Measurements from ENCODE around the gene CXCL13.
"Not testable (repeated sequence)": the region's sequence is repeated elsewhere in the genome, so short reads cannot be mapped to it uniquely, and the experiment has no call there.

Gene CXCL13

DNA sequence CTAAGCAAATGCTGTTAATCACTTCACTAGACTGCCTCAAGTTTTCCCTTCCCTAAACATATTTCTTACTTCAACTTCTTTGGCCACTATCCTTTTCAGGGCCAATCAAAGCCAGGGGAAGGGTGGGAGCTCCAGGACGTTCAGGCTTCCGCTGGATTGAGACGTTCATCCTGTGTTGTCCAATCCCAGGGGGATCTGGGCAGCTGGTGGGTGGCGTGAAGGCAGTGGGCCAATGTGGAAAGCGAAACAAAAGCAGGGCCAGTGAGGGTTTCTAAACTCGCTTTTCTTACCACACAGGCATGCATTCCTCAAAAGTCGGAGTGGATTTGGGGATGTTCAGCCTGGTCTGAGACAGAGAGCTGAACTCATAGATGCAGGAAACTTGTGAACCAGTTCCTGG lies 7.6 kb downstream of the CXCL13 start:
- DNase-seq = no peak

DNA sequence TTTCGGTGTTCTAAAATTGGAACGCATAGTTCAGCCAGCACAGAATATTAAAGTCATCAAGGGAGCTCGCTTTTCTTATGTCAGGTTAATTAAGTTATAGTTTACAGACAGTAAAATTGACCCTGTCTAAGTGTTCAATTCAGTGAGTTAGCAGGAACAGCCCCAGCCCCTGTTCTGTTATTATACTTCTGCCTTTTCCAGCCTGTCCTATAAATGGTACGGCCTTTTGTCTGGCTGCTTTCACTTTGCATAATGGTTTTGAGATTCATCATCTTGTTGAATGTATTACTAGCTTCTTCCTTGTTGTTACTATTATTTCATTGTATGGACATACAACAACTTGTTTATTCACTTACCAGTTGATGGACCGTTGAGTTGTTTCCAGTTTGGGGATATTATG lies 9.5 kb downstream of the CXCL13 start:
- no peak for DNase-seq

DNA sequence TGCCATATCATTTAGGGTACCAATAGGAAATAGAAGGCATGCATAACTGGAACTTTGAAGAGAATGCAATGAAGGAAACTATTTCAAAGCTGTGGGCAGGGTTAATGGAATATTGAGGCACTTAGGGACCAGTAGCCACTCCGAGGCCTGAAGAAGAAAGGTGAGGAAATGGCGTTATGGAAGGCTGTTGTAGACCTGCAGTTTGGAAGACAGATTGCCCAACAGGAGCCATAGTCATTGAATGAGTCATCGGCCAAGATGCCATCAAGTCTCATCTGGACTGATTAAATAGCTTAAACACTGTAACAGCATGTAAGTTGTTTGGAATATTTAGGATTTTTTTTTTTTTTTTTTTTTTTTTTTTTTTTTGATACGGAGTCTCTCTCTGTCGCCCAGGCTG lies 11.6 kb downstream of the CXCL13 start:
- no peak for DNase-seq

DNA sequence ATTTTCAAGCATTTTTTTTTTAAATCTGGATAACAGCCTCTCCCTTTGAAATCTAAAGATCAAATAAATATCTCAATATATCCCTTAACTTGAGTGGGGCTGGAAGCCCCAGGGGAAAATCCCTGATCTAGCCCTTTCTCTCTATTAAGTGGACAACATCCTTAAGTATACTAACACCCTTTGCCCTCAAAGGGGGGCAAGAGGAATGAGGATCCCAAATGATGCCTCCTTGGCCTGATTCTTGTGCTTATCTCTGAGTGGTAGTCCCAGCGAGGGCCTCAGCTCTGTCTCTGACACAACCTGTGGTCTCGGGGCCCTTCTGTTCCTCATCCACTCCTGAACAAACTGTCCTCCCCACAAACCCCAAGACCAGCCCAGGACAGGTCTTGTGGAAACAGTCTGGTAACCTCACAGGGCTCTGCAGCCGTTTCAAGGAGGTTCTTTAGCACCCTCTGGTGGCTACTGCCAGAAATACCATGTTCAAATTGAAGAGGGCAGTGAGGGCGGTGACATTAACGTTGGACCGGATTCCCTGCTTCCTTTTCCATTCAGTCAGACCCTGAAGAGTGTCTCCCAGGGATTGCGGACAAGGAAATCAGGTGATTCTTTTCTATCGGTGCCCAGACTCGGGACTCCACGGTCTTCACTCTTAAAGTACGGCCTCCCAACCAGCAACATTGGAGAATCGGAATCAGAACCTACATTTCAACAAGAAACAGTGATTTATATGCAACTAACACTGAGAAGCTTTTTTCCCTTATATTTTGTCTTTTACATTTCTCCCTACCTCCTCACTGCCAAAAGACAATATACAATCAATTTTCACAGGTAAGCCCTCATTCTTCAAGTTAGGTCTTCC lies 13.0 kb downstream of the CXCL13 start:
- peak; percentile 32 for DNase-seq

DNA sequence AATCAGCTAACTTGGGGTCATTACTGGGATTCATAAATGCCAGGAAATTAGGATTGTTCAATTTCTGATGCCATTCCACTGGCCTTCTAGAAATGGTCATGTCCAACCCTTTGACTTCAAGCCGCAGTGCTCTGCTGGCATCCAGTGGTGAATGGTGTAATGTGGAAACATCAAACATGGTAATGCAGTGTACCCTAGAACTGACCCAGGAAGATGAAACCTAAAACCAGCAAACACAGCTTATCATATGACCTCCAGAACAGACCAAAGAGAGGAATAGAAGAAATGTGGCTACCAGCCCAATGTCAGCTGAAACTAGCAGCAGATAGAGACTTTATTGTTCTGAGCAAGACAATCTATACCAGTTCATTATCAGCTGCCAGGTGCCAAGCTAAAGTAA lies 13.8 kb downstream of the CXCL13 start:
- no peak for DNase-seq

DNA sequence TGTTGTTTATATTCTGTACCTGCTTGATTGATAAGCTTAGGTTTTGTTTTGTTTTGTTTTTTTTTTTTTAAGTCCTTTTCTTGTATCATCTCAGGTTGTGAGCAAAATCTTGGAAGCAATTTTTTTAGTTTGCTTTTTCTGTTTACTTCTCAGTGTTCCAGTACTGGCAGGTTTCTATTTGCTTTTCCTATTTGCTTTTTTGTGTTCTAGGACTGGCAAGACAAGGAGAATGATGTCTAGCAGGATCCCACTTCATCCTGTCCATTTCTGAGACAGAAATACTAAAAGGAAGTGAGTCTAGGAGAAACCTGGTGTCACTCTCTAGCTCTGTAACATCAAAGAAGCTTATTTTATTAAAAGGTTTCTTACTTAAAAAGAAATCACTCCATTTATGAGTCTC lies 15.6 kb downstream of the CXCL13 start:
- DNase-seq = no peak

DNA sequence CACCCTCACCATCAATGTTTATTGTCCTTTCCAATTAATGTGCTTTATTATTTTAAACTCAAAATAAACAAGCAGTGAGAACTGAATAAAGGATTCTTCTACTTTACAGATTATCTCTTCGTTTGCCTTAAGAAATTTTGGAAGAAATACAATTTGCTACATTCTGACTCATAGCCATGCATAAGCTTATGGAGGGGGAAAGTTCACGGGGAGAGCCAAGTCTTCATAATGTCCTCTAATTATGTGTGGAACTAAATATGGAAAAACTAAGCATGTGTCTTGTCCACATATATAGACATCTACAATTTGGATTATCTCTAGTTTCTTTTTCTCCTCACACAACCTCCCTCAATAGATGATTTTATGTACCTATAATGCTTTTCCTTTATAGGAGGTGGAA lies 17.5 kb downstream of the CXCL13 start:
- DNase-seq = no peak

DNA sequence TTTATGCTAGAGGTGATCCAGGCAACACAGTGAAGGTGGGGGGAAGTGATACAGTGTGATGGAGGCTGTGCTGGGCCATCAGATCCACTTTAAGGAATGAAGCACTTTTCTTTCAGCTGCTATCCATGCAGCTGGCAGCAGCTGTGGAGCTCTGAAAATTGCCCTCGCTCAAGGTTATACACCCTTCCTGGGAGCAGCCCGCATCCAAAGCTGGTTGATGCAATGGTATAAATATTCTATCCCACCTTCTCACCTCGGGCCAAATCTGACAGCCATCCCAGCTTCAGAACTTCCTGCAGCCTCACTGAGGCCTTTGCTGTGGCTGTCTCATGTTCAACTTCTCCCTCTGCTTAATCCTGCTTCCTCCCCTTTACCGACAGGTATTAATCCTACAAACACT lies 18.6 kb downstream of the CXCL13 start:
- DNase-seq = no peak

DNA sequence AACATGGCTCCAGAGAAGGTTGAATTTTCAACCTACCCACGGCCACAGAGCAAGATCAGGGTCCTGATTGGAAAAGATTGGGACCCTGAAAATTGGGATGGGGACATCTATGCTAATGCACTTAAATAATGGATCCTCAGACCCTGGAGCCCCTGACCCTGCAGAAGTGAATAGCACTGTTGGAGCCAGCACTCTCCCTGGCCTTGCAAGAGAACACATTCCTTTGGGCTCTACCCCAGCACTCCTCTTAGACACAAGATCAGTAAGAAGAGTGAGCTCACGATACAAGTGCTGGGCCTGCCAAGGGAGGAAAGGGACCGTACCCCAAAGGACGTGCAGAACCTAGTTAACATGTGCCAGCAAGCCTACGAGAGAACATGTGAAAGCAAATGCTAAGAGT lies 19.9 kb downstream of the CXCL13 start:
- no peak for DNase-seq

DNA sequence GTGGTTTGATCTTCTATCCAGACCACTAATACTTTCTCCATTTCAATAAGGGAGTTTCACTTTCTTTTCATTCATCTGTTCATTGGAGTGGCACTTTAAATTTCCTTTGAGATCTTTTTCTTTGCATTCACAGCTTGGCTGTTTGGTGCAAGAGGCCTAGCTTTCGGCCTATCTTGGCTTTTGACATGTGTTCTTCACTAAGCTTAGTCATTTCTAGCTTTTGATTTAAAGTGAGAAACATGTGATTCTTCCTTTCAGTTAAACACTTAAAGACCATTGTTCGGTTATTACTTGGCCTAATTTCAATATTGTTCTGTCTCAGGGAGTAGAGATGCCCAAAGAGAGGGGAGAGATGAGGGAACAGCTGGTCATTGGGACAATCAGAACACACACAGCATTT lies 24.3 kb downstream of the CXCL13 start:
- DNase-seq = no peak

DNA sequence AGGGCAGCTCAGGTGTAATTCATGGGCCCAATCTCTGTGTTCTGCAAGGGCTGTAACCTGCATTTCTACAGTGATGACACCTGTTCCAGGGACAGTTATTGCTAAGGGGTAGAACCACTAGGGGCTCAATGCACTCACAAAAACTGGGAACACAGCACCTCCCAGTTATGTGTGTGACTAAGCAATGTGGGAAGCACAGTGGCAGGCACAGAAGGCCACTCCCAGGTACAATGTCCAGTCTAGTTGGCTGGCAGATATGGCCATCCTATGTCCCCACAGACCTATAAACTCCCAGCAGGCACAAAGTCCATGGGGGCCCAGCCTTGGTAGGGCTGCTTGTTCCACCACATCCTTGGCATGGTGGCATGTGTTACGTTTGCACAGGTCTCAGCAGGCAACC lies 25.7 kb downstream of the CXCL13 start:
- DNase-seq = no peak

DNA sequence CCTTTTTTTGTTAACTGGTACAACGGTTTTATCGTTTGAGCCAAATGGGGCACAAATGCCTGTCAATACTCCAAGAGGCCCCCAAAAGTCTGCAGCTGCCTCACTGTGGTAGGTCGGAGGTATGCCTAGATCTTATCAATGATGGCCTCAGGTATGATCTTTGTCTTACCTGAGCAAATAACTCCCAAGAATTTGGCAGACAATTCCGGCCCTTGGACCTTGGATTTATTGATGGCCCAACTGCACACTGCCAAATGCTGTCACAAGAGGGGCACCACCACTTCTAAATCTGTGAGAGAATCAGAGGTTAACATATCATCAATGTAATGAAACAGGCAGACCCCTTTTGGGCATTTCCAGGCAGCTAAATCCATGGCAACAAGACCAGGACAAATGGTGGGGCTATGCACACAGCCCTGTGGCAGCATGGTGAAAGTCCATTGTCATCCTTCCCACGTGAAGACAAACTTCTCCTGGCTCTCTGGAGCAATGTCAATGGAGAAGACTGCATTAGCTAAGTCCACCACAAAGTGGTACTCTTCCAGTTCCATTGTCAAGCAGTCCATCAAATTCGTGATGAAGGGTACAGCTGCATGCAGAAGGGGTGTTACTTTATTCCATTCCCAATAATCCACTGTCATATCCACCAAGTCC lies 28.6 kb downstream of the CXCL13 start:
- no peak for DNase-seq

DNA sequence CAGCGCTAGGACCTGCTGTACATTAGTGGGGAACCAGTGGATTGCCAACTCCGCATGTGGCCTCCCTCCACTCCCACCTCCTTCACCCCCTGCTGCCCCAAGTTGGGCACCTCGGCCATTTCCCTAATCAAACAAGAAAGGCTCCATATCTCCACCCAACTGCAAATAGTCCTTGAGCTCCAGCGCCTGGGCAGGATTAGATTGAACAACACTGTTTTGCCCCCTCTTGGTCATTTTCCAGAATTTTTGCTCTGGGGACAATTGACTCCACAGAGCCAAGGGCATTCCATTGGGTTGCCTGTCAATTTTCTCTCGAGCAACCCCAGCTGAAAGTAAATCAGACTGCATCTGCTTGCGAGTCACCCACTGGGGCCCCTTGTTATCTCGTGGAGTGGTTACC lies 29.6 kb downstream of the CXCL13 start:
- DNase-seq = no peak

DNA sequence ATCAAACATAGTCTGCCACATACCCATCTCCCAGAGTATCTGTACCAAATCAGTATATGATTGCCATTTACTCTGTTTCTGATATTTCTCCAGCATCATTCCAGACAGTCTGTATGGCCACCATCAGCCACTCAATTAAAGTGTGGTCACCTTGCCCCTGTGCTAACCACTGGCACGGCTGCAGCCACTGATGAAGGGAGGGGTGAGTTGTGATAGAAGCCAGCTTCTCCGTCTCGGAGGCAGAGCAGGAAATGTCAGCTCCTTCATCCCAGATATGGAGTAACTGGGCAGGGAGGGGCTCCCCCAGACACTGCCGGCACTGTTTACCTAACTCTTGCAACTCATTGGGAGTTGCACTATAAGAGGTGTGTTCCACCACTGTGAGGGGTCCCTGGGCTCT lies 30.3 kb downstream of the CXCL13 start:
- no peak for DNase-seq

DNA sequence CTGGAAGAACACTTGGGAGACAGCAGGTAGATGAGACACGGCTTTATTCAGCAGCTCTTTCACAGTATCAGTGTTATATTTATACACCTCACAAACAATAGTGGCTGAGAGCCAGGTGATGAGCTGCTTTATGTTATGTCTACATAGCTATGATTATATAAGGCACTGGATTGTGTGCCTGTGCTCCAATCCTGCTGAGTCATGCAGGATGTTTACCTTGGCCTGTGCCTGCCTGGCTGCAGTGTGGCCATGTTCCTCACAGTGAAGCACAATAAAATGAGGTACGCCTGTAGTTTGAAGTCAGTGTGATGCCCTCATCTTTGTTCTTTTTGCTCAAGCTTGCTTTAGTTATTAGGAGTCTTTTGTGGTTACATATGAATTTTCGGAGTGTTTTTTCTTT lies 31.3 kb downstream of the CXCL13 start:
- no peak for DNase-seq

DNA sequence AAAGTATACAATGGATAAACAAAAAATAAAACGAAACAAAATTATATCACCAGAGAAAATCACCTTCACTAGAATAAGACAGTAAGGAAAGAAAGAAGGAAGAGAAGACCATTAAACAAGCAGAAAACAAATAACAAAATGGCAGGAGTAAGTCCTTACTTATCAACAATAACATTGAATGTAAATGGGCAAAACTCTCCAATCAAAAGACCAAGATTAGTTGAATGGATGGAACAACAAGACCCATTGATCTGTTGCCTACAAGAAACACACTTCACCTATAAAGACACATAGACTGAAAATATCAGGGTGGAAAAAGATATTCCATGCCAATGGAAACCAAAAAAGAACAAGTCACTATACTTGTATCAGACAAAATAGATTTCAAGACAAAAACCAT lies 38.4 kb downstream of the CXCL13 start:
- not testable (repeated sequence) for DNase-seq

DNA sequence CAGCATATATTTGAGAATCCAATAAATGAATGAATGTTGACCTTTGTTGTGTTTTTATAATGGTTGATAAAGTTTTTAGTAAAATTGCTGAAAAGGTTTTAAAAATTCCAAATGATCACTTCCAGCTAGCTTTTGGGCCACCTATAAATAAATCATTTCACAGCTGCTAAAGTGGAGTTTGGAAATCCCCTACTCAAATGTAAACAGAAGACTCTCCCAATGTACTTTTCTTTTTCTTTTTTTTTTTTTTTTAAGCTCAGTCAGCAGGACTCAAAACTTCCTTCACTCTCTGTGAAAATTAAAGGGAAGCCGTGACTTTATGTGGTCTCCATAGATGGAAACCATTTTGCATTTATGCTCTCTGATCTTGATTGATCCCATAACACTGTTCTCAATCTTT lies 45.2 kb downstream of the CXCL13 start:
- no peak for DNase-seq

DNA sequence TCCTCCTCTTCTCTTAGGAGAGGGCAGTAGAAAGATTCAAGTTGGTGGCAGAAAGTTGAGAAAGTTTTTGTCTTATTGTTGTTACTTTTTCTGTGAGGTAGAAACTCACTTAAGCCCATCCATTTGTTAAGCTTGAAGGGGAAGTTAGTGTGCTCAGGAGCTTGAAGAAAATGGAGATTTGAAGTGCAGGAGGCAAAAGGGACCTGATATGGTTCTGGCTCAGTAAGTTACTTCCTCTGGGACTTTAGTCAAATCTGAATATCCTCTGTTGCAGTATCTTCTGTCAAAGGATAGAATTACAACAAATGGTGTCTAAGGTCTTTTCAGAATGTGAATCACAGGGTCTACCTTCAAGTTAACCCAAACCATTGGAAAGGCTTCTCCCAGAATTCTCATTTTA lies 46.2 kb downstream of the CXCL13 start:
- no peak for DNase-seq

DNA sequence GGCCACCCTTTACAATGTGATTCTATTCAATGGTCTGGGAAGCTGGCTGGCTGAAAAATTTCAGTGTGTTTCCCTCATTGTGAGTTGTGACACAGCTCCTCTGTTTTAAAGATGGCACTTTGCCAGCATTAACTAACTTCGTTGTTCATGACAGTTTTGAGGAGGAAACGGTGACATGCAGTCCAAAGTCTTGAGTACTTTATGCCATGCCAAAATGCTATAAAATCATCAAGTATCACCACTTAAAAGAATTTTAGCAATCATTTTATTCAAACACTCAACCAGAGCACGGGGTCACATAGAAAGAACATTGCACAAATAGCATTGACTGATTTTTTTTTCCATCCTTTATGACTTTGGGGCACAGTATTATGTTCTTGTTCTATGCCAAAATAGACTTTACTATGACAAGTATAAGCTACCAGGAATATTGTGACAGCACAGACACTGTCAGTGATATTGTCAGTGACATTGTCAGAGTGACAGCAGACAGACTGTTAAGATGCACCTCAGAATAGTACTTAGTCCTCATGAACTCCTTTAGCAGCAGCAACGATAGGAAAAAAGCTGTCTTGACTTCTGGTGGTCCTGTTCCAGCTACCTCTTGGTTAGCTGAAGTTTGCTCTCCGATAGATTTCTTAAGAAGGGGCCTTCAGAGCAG lies 46.7 kb downstream of the CXCL13 start:
- DNase-seq = no peak

DNA sequence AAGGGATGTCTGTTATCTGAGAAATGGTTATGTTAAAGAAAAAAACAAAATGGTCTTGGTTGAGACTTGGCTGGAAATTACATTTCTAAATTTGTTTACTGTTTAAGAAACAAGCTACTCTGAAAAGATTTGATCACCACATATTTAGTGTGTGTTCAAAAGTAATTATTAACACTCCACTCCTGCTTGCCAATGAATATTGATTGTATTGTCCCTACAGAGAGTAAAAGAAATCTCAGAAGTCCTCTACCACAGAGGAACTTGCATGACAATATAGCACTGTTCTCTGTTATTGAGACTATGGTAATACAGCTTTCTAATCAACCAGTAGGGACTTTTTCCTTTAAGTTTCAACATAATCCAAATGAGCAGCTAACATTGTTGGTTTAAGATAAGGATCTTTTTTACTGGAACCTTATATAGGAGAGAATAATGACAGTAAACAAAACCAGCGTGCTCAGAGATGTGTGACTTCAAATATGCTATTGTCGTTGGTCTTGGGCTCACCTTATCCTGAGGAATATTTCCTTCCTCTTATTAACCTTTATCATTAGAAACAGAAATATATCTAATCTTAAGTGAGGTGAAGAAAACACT lies 47.6 kb downstream of the CXCL13 start:
- DNase-seq = no peak

DNA sequence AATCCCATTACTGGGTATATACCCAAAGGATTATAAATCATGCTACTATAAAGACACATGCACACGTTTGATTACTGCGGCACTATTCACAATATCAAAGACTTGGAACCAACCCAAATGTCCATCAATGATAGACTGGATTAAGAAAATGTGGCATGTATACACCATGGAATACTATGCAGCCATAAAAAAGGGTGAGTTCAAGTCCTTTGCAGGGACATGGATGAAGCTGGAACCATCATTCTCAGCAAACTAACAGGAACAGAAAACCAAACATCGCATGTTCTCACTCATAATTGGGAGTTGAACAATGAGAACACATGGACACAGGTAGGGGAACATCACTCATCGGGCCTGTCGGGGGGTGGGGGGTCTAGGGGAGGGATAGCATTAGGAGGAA lies 54.7 kb downstream of the CXCL13 start:
- not testable (repeated sequence) for DNase-seq

Measured in NCI-H1694 treated with DMSO at 0.1 percent for 48 hours (cell line).